ENCODE data around the gene PGAM4. TPM values are rescaled to one million over a fixed set of nuclear protein-coding genes. Genes with fewer than 3 reads are reported as not detected.

The PGAM4 gene
- total RNA-seq (not detected in 2 replicates), polyA plus RNA-seq (not detected in 2 replicates), polyA minus RNA-seq (not detected in 2 replicates)
- total RNA-seq (2013) = not detected

GRCh38 chrX:77969538-77969937 is at the start of gene PGAM4:
PGAM4 (minus strand) TSS chrX:77969638; CDS start chrX:77969638, 0 bp downstream.
- Histone ChIP-seq H3K4me2 (replicated peaks; ENCODE audit: low read depth, low read length, poor library complexity, severe bottlenecking) (no peak within 1 kb of the TSS), H3K27ac (ENCODE audit: low read length in 2 of 2) (no peak within 1 kb of the TSS), H3K79me2 (ENCODE audit: control insufficient read depth, insufficient read depth, low read length) (no peaks in the 10 kb centered on the region), H2AFZ (ENCODE audit: insufficient read depth, low read depth, low read length, poor library complexity, severe bottlenecking) (no peak within 1 kb of the TSS), H3K27me3 (replicated peaks in 1 of 4; ENCODE audit: control extremely low read depth in 1 of 4, control insufficient read depth in 3 of 4, insufficient read depth in 4 of 4, low read length in 3 of 4) (no peaks in the 10 kb centered on the region), H4K20me1 (ENCODE audit: control insufficient read depth, insufficient read depth, low read length, poor library complexity, severe bottlenecking) (no peaks in the 10 kb centered on the region), H3K4me3 (ENCODE audit: control extremely low read depth in 1 of 5, extremely low read depth in 1 of 5, insufficient read depth in 1 of 5, low read depth in 2 of 5, low read length in 4 of 5) (no peak within 1 kb of the TSS), H3K9ac (ENCODE audit: low read length) (no peak within 1 kb of the TSS), H3K36me3 (replicated peaks in 1 of 2; ENCODE audit: control extremely low read depth in 1 of 2, control insufficient read depth in 1 of 2, extremely low read depth in 1 of 2, insufficient read depth in 2 of 2, low read length in 1 of 2) (no peaks in the 10 kb centered on the region), H3K4me1 (ENCODE audit: control insufficient read depth in 2 of 2, insufficient read depth in 2 of 2, low read length in 2 of 2) (no peaks in the 10 kb centered on the region), H3K9me3 (ENCODE audit: control extremely low read depth in 1 of 3, control insufficient read depth in 2 of 3, insufficient read depth in 1 of 3, low read length in 2 of 3) (no peaks in the 10 kb centered on the region)
- no peak for ATAC-seq (ENCODE audit: low read depth)
- Mint-ChIP-seq H3K4me3 (no peak within 1 kb of the TSS), H3K27ac (no peak within 1 kb of the TSS), H3K27me3 (no peaks in the 10 kb centered on the region), H3K9me3 (ENCODE audit: insufficient read depth) (no peaks in the 10 kb centered on the region), H3K4me1 (no peaks in the 10 kb centered on the region)
- ChIA-PET POLR2A (no interaction called here), CTCF (no interaction called here)
- TF ChIP-seq CTCF (IDR thresholded peaks at IDR 0.05) (no peak), EZH2 (IDR thresholded peaks at IDR 0.05; ENCODE audit: borderline replicate concordance, insufficient read depth, low read depth, low read length, poor library complexity, severe bottlenecking) (no peak)
- 100% methylated on average over 3 of the region's 13 CpGs for WGBS (ENCODE audit: insufficient coverage)
- intact Hi-C loops (cut with micrococcal nuclease) = no loop called here
- DNase-seq = no peak

DNA sequence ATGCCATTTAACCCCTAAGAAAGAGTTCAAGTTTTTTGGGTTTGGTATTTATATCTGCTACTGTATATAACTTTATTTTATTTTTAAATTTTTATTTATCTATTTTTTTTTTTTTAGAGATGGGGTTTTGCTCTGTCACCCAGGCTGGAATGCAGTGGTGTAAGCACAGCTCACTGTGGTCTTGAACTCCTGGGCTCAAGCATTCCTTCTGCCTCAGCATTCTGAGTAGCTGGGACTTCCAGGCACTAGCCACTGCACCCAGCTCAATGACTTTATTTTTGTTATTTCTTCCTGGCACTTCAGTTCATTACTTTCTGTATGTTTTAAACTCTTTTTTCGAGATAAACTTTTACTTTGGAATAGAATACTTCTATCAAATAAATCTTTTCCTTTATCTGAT is 42.4 kb upstream of the PGAM4 start:
- no peaks in the 10 kb centered on the region for H3K4me1 ChIP-seq (ENCODE audit: control insufficient read depth in 2 of 2, insufficient read depth in 2 of 2, low read length in 2 of 2)
- CTCF ChIA-PET = interaction anchor here (2.0 kb wide), 1 partner anchor 13 kb away, joined by 5 read pairs; no protein-coding TSS in a partner anchor
- Mint-ChIP-seq H3K27me3 (no peaks in the 10 kb centered on the region), H3K4me3 (no peak overlapping the region), H3K27ac (no peak overlapping the region), H3K9me3 (ENCODE audit: insufficient read depth) (no peaks in the 10 kb centered on the region), H3K4me1 (no peaks in the 10 kb centered on the region)
- no peaks in the 10 kb centered on the region for H3K9me3 ChIP-seq (ENCODE audit: control extremely low read depth in 1 of 3, control insufficient read depth in 2 of 3, insufficient read depth in 1 of 3, low read length in 2 of 3)
- H2AFZ ChIP-seq (ENCODE audit: insufficient read depth, low read depth, low read length, poor library complexity, severe bottlenecking) = no peak overlapping the region
- H3K27ac ChIP-seq (ENCODE audit: low read length in 2 of 2) = no peak overlapping the region
- ATAC-seq (ENCODE audit: low read depth) (no peak), DNase-seq (no peak)
- no peaks in the 10 kb centered on the region for H3K27me3 ChIP-seq (replicated peaks in 1 of 4; ENCODE audit: control extremely low read depth in 1 of 4, control insufficient read depth in 3 of 4, insufficient read depth in 4 of 4, low read length in 3 of 4)
- H3K4me2 ChIP-seq (replicated peaks; ENCODE audit: low read depth, low read length, poor library complexity, severe bottlenecking) = no peak overlapping the region
- POLR2A ChIA-PET = no interaction called here
- H3K9ac ChIP-seq (ENCODE audit: low read length) = no peak overlapping the region
- no peaks in the 10 kb centered on the region for H4K20me1 ChIP-seq (ENCODE audit: control insufficient read depth, insufficient read depth, low read length, poor library complexity, severe bottlenecking)
- no peaks in the 10 kb centered on the region for H3K79me2 ChIP-seq (ENCODE audit: control insufficient read depth, insufficient read depth, low read length)
- intact Hi-C loops (cut with micrococcal nuclease) = no loop called here
- no CpG with 5 or more reads among the region's 1 CpG for WGBS (ENCODE audit: insufficient coverage)
- TF ChIP-seq EZH2 (IDR thresholded peaks at IDR 0.05; ENCODE audit: borderline replicate concordance, insufficient read depth, low read depth, low read length, poor library complexity, severe bottlenecking) = no peak
- TF ChIP-seq CTCF (IDR thresholded peaks at IDR 0.05) = no peak
- no peak overlapping the region for H3K4me3 ChIP-seq (ENCODE audit: control extremely low read depth in 1 of 5, extremely low read depth in 1 of 5, insufficient read depth in 1 of 5, low read depth in 2 of 5, low read length in 4 of 5)
- no peaks in the 10 kb centered on the region for H3K36me3 ChIP-seq (replicated peaks in 1 of 2; ENCODE audit: control extremely low read depth in 1 of 2, control insufficient read depth in 1 of 2, extremely low read depth in 1 of 2, insufficient read depth in 2 of 2, low read length in 1 of 2)

All from B cell (primary cell).